ENCODE measurements around the gene HOXD8. TPM values are rescaled to one million over a fixed set of nuclear protein-coding genes. Genes with fewer than 3 reads are reported as not detected.

Gene HOXD8
- total and polyA plus RNA-seq, 2 of the 8 experiments (the other 6 are each of a cell fraction or from before 2014, with no cell fraction given) = not detected

DNA sequence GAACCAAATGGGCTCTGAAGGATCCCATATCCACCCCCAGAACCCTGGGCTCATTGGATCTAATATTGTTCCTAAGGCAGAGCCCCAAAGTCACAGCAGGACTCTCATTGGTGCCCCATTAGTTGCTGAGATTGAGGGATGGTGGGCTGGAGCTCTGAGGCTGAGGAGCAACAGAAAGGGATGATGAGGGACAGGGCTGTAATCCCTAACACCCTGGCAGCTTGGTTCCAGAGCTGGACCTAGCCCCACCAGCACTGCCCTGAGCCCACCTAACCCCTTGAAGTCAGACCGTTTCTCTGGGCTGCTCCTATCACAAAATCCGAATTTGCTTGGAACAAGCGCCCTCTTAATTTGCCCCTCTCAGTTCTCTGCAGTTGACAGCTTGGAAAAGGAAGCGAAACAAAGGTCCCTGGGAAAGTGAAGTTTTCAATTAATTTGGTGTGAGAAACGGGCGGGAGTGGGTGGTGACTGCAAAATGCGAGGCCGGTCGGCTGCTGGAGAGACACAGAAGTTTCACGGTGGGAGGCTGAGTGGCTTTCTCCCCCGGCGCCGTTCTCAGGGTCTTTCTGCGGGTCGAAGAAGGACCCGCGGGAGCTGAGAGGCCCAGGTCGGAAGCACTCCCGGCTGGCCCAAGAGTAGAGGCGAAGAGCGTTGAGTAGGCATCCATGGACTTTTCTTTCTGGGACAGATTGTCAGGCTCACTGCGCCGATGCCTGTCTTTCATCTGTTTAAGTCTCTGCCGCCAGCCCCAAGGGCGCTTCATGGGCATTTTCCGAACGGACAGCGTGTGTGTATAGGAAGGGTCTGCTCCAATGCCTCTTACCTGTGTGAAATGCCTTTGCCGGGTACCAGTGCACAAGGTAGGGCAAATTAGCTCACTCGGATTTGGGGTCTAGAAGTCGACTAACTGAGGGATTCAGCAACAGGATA, 37.9 kb upstream of the HOXD8 start (continued):
- TF ChIP-seq CEBPB (IDR thresholded peaks at IDR 0.05; ENCODE audit: low read depth, low read length) = no peak
- TF ChIP-seq PHF8 (conservative IDR thresholded peaks at IDR 0.05; ENCODE audit: low read depth, low read length) = no peak
- no peak for TF ChIP-seq ZNF274 (IDR thresholded peaks at IDR 0.05; ENCODE audit: borderline replicate concordance, extremely low read depth, low read length)
- no peak for TF ChIP-seq CHD2 (IDR thresholded peaks at IDR 0.05; ENCODE audit: low read length)
- TF ChIP-seq EP300 (IDR thresholded peaks at IDR 0.05; ENCODE audit: borderline replicate concordance in 1 of 2, low read depth in 2 of 2, low read length in 2 of 2) = no peak
- no peak for TF ChIP-seq CHD1 (IDR thresholded peaks at IDR 0.05; ENCODE audit: low read depth, low read length)
- TF ChIP-seq YY1 (IDR thresholded peaks at IDR 0.05; ENCODE audit: low read depth, low read length) = no peak
- no peak for TF ChIP-seq ASH2L (IDR thresholded peaks at IDR 0.05; ENCODE audit: low read length)
- no peak for TF ChIP-seq HDAC2 (IDR thresholded peaks at IDR 0.05; ENCODE audit: borderline replicate concordance in 1 of 2, low read depth in 2 of 2, low read length in 2 of 2)
- no peak for TF ChIP-seq KDM5A (IDR thresholded peaks at IDR 0.05; ENCODE audit: low read length)
- peak; percentile 59; the same call in 1 of the 2 replicates for TF ChIP-seq CBX8 (IDR thresholded peaks at IDR 0.05; ENCODE audit: borderline replicate concordance, low read depth, low read length)
- peak; percentile 99 for TF ChIP-seq EZH2 (IDR thresholded peaks at IDR 0.05; ENCODE audit: low read depth, low read length, severe bottlenecking)
- TF ChIP-seq FOSL1 (IDR thresholded peaks at IDR 0.05; ENCODE audit: insufficient read depth, low read depth, low read length) = no peak
- no peak for TF ChIP-seq CREB1 (IDR thresholded peaks at IDR 0.05)
- no peak for TF ChIP-seq KDM1A (IDR thresholded peaks at IDR 0.05; ENCODE audit: borderline replicate concordance, low read length)
- no peak for TF ChIP-seq USF2 (IDR thresholded peaks at IDR 0.05; ENCODE audit: low read length)
- no peak for TF ChIP-seq TBP (IDR thresholded peaks at IDR 0.05; ENCODE audit: low read depth, low read length)
- no peak for TF ChIP-seq JUND (IDR thresholded peaks at IDR 0.05; ENCODE audit: low read length)
- TF ChIP-seq, protein P1, sequence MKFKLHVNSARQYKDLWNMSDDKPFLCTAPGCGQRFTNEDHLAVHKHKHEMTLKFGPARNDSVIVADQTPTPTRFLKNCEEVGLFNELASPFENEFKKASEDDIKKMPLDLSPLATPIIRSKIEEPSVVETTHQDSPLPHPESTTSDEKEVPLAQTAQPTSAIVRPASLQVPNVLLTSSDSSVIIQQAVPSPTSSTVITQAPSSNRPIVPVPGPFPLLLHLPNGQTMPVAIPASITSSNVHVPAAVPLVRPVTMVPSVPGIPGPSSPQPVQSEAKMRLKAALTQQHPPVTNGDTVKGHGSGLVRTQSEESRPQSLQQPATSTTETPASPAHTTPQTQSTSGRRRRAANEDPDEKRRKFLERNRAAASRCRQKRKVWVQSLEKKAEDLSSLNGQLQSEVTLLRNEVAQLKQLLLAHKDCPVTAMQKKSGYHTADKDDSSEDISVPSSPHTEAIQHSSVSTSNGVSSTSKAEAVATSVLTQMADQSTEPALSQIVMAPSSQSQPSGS (IDR thresholded peaks at IDR 0.05; ENCODE audit: low read length) = no peak
- no peak for TF ChIP-seq RAD21 (IDR thresholded peaks at IDR 0.05 in 1 of 2, conservative IDR thresholded peaks at IDR 0.05 in 1 of 2; ENCODE audit: low read depth in 2 of 2, low read length in 2 of 2)
- no peak for TF ChIP-seq GTF2F1 (IDR thresholded peaks at IDR 0.05; ENCODE audit: borderline replicate concordance, low read depth, low read length)
